ENCODE results near the gene COLEC11.
A peak's percentile ranks its signal among the peaks of the same experiment; 100 is the strongest.

Gene COLEC11

GRCh38 chr2:3645745-3646389 lies 51.0 kb downstream of the COLEC11 start:
- H3K9ac ChIP-seq (ENCODE audit: low read depth, low read length): no peak overlapping the region
- no peak overlapping the region for H3K4me2 ChIP-seq (ENCODE audit: low read length)
- no peak overlapping the region for H3K4me3 ChIP-seq (ENCODE audit: low read length)
- H3K27me3 ChIP-seq (ENCODE audit: control insufficient read depth, insufficient read depth, low read length): peaks cover 16% of the 10 kb centered on the region
- H3K9me3 ChIP-seq (replicated peaks; ENCODE audit: low read length): no peaks in the 10 kb centered on the region
- H3K4me1 ChIP-seq (ENCODE audit: control insufficient read depth, insufficient read depth, low read length): peaks cover 3% of the 10 kb centered on the region
- no peaks in the 10 kb centered on the region for H3K36me3 ChIP-seq (ENCODE audit: insufficient read depth, low read length)

- Histone ChIP-seq H3K4me2 (ENCODE audit: low read length) (no peak overlapping the region), H3K4me1 (ENCODE audit: control insufficient read depth, insufficient read depth, low read length) (peaks cover 5% of the 10 kb centered on the region), H3K9ac (ENCODE audit: low read depth, low read length) (no peak overlapping the region), H3K4me3 (ENCODE audit: low read length) (no peak overlapping the region), H3K36me3 (ENCODE audit: insufficient read depth, low read length) (no peaks in the 10 kb centered on the region), H3K9me3 (replicated peaks; ENCODE audit: low read length) (no peaks in the 10 kb centered on the region), H3K27me3 (ENCODE audit: control insufficient read depth, insufficient read depth, low read length) (peaks cover 16% of the 10 kb centered on the region)
Measured at GRCh38 chr2:3646446-3646845, 51.5 kb downstream of the COLEC11 start.

- H3K9me3 ChIP-seq (replicated peaks; ENCODE audit: low read length): no peaks in the 10 kb centered on the region
- no peaks in the 10 kb centered on the region for H3K36me3 ChIP-seq (ENCODE audit: insufficient read depth, low read length)
- peaks cover 12% of the 10 kb centered on the region for H3K27me3 ChIP-seq (ENCODE audit: control insufficient read depth, insufficient read depth, low read length)
- no peak overlapping the region for H3K4me2 ChIP-seq (ENCODE audit: low read length)
- no peak overlapping the region for H3K9ac ChIP-seq (ENCODE audit: low read depth, low read length)
- H3K4me1 ChIP-seq (ENCODE audit: control insufficient read depth, insufficient read depth, low read length): peaks cover 12% of the 10 kb centered on the region
- no peak overlapping the region for H3K4me3 ChIP-seq (ENCODE audit: low read length)
Measured at GRCh38 chr2:3647246-3647645, 52.3 kb downstream of the COLEC11 start.

DNA sequence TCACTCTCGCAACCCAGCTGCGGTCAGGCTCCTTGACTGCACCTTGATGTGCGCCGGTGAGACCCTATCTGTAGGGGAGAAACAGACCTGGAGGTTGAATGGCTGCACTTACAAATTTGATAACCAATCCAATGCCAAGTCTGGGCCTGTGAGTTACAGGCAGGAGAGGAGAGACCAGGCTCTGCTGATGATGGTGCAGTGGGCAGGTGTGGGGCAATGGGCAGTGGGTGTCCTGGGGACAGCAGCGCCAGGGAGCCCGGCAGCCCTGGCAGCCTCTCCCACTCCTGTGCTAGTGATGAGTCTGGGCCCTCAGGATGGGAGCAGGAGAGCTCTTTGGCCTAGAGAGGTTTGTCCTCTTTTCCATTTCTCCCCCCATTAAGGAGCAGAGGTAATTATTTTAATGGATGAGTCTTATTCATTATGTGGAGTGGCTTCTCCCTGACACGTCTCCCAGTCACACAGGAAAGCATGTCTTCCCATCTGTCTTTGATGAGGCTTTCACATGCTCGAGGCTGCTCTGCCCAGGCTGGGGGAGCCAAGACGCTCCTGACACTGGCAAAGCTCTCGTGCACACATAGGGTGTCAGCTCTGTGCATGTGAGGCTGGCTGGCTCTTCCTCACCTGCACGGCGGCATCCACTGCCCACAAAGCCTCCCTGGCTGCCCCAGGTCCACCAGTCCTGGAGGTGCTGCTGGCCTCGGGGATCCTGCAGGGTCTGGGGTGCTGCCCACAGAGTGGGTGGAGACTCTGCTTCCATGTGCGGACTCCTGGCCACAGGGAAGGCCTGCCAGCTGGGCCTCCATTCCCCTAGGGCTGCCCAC lies 53.1 kb downstream of the COLEC11 start:
- H3K4me2 ChIP-seq (ENCODE audit: low read length): no peak overlapping the region
- H3K36me3 ChIP-seq (ENCODE audit: insufficient read depth, low read length): no peaks in the 10 kb centered on the region
- H3K9me3 ChIP-seq (replicated peaks; ENCODE audit: low read length): no peaks in the 10 kb centered on the region
- no peak overlapping the region for H3K4me3 ChIP-seq (ENCODE audit: low read length)
- H3K4me1 ChIP-seq (ENCODE audit: control insufficient read depth, insufficient read depth, low read length): peaks cover 12% of the 10 kb centered on the region
- H3K9ac ChIP-seq (ENCODE audit: low read depth, low read length): no peak overlapping the region
- H3K27me3 ChIP-seq (ENCODE audit: control insufficient read depth, insufficient read depth, low read length): peaks cover 11% of the 10 kb centered on the region

- Histone ChIP-seq H3K4me2 (ENCODE audit: low read length) (no peak overlapping the region), H3K27me3 (ENCODE audit: control insufficient read depth, insufficient read depth, low read length) (peaks cover 13% of the 10 kb centered on the region), H3K36me3 (ENCODE audit: insufficient read depth, low read length) (no peaks in the 10 kb centered on the region), H3K9ac (ENCODE audit: low read depth, low read length) (no peak overlapping the region), H3K9me3 (replicated peaks; ENCODE audit: low read length) (no peaks in the 10 kb centered on the region), H3K4me3 (ENCODE audit: low read length) (no peak overlapping the region), H3K4me1 (ENCODE audit: control insufficient read depth, insufficient read depth, low read length) (peaks cover 12% of the 10 kb centered on the region)
Measured at GRCh38 chr2:3648652-3649177, 53.8 kb downstream of the COLEC11 start.

GRCh38 chr2:3649581-3649980 lies 54.7 kb downstream of the COLEC11 start:
- H3K4me3 ChIP-seq (ENCODE audit: low read length): no peak overlapping the region
- H3K36me3 ChIP-seq (ENCODE audit: insufficient read depth, low read length): no peaks in the 10 kb centered on the region
- H3K27me3 ChIP-seq (ENCODE audit: control insufficient read depth, insufficient read depth, low read length): peaks cover 17% of the 10 kb centered on the region
- no peaks in the 10 kb centered on the region for H3K9me3 ChIP-seq (replicated peaks; ENCODE audit: low read length)
- H3K9ac ChIP-seq (ENCODE audit: low read depth, low read length): no peak overlapping the region
- H3K4me2 ChIP-seq (ENCODE audit: low read length): no peak overlapping the region
- peaks cover 12% of the 10 kb centered on the region for H3K4me1 ChIP-seq (ENCODE audit: control insufficient read depth, insufficient read depth, low read length)

GRCh38 chr2:3650140-3650920 lies 55.4 kb downstream of the COLEC11 start:
- Histone ChIP-seq H3K27me3 (ENCODE audit: control insufficient read depth, insufficient read depth, low read length) (peaks cover 20% of the 10 kb centered on the region), H3K4me1 (ENCODE audit: control insufficient read depth, insufficient read depth, low read length) (peaks cover 12% of the 10 kb centered on the region), H3K4me2 (ENCODE audit: low read length) (peak overlapping the region; percentile 51), H3K9ac (ENCODE audit: low read depth, low read length) (no peak overlapping the region), H3K36me3 (ENCODE audit: insufficient read depth, low read length) (no peaks in the 10 kb centered on the region), H3K4me3 (ENCODE audit: low read length) (no peak overlapping the region), H3K9me3 (replicated peaks; ENCODE audit: low read length) (no peaks in the 10 kb centered on the region)

GRCh38 chr2:3651691-3652648 lies 57.1 kb downstream of the COLEC11 start:
- Histone ChIP-seq H3K27me3 (ENCODE audit: control insufficient read depth, insufficient read depth, low read length) (peaks cover 17% of the 10 kb centered on the region), H3K9ac (ENCODE audit: low read depth, low read length) (peak overlapping the region; percentile 3), H3K4me1 (ENCODE audit: control insufficient read depth, insufficient read depth, low read length) (peaks cover 12% of the 10 kb centered on the region), H3K9me3 (replicated peaks; ENCODE audit: low read length) (no peaks in the 10 kb centered on the region), H3K4me3 (ENCODE audit: low read length) (peak overlapping the region; percentile 20), H3K4me2 (ENCODE audit: low read length) (peak overlapping the region; percentile 52), H3K36me3 (ENCODE audit: insufficient read depth, low read length) (no peaks in the 10 kb centered on the region)

- Histone ChIP-seq H3K4me2 (ENCODE audit: low read length) (no peak overlapping the region), H3K27me3 (ENCODE audit: control insufficient read depth, insufficient read depth, low read length) (peaks cover 14% of the 10 kb centered on the region), H3K4me3 (ENCODE audit: low read length) (no peak overlapping the region), H3K9me3 (replicated peaks; ENCODE audit: low read length) (no peaks in the 10 kb centered on the region), H3K9ac (ENCODE audit: low read depth, low read length) (no peak overlapping the region), H3K36me3 (ENCODE audit: insufficient read depth, low read length) (no peaks in the 10 kb centered on the region), H3K4me1 (ENCODE audit: control insufficient read depth, insufficient read depth, low read length) (peaks cover 12% of the 10 kb centered on the region)
Measured at GRCh38 chr2:3652896-3653625, 58.1 kb downstream of the COLEC11 start.

GRCh38 chr2:3654011-3654410 lies 59.1 kb downstream of the COLEC11 start:
- H3K36me3 ChIP-seq (ENCODE audit: insufficient read depth, low read length): no peaks in the 10 kb centered on the region
- no peak overlapping the region for H3K4me2 ChIP-seq (ENCODE audit: low read length)
- peaks cover 12% of the 10 kb centered on the region for H3K4me1 ChIP-seq (ENCODE audit: control insufficient read depth, insufficient read depth, low read length)
- peaks cover 14% of the 10 kb centered on the region for H3K27me3 ChIP-seq (ENCODE audit: control insufficient read depth, insufficient read depth, low read length)
- H3K4me3 ChIP-seq (ENCODE audit: low read length): no peak overlapping the region
- no peak overlapping the region for H3K9ac ChIP-seq (ENCODE audit: low read depth, low read length)
- no peaks in the 10 kb centered on the region for H3K9me3 ChIP-seq (replicated peaks; ENCODE audit: low read length)
